H9 (cell line): ENCODE measurements around the gene PTPRF. TPM values are rescaled to one million over a fixed set of nuclear protein-coding genes. Genes with fewer than 3 reads are reported as not detected.

Source experiments
- DNase-seq: peaks from one replicate; pipeline ENCODE4 v3.0.0-alpha.2; 2017
- H2AFZ ChIP-seq: one replicate; pipeline ENCODE4 v1.6.1; 2013; ENCODE audit warnings: mild to moderate bottlenecking, low read length, control low read depth, moderate library complexity
- H2AK5ac ChIP-seq: 2 replicates; pipeline ENCODE4 v1.6.1; 2013; ENCODE audit warnings: low read length, control low read depth, mixed read lengths; ENCODE audit not compliant: insufficient read length
- H2BK120ac ChIP-seq: one replicate; pipeline ENCODE4 v1.6.1; 2013; ENCODE audit warnings: low read depth, mild to moderate bottlenecking, low read length, control low read depth, inconsistent platforms; ENCODE audit not compliant: poor library complexity, severe bottlenecking
- H2BK12ac ChIP-seq: 2 replicates; pipeline ENCODE4 v1.6.1; 2013; ENCODE audit warnings: low read length, control low read depth, mixed read lengths, low read depth; ENCODE audit not compliant: insufficient read length
- H2BK15ac ChIP-seq: 2 replicates; pipeline ENCODE4 v1.6.1; 2013; ENCODE audit warnings: low read depth, low read length, control low read depth
- H2BK20ac ChIP-seq: one replicate; pipeline ENCODE4 v1.6.1; 2013; ENCODE audit warnings: low read depth, mild to moderate bottlenecking, low read length, control low read depth, inconsistent platforms; ENCODE audit not compliant: poor library complexity, severe bottlenecking
- H2BK5ac ChIP-seq: 2 replicates; pipeline ENCODE4 v1.6.1; 2013; ENCODE audit warnings: low read length, control low read depth, mixed read lengths; ENCODE audit not compliant: insufficient read length
- H3K14ac ChIP-seq: 2 replicates; pipeline ENCODE4 v1.6.1; 2013; ENCODE audit warnings: low read length, control low read depth; ENCODE audit not compliant: insufficient read depth
- H3K18ac ChIP-seq: 2 replicates; pipeline ENCODE4 v1.6.1; 2013; ENCODE audit warnings: low read depth, mild to moderate bottlenecking, mixed read lengths, low read length, control low read depth; ENCODE audit not compliant: insufficient read length
- H3K23ac ChIP-seq: 2 replicates; pipeline ENCODE4 v1.6.1; 2013; ENCODE audit warnings: low read length, control low read depth, mixed read lengths, low read depth; ENCODE audit not compliant: insufficient read length
- H3K23me2 ChIP-seq: 2 replicates; pipeline ENCODE4 v1.6.1; 2013; ENCODE audit warnings: low read depth, mild to moderate bottlenecking, mixed read lengths, low read length, control low read depth; ENCODE audit not compliant: insufficient read length, poor library complexity, severe bottlenecking
- H3K27ac ChIP-seq: 2 replicates; pipeline ENCODE4 v1.5.1; 2013; ENCODE audit warnings: low read length, control low read depth, mixed read lengths, low read depth; ENCODE audit not compliant: insufficient read length
- H3K27me3 ChIP-seq: 2 replicates; pipeline ENCODE4 v1.6.1; 2013; ENCODE audit warnings: low read length, control low read depth, inconsistent platforms; ENCODE audit not compliant: insufficient read depth
- H3K4ac ChIP-seq: 2 replicates; pipeline ENCODE4 v1.6.1; 2013; ENCODE audit warnings: low read depth, mild to moderate bottlenecking, control low read depth, inconsistent platforms, low read length, moderate library complexity
- H3K4me1 ChIP-seq: 2 replicates; pipeline ENCODE4 v1.6.1; 2013; ENCODE audit warnings: low read length, control low read depth, inconsistent platforms; ENCODE audit not compliant: insufficient read depth
- H3K4me2 ChIP-seq: 2 replicates; pipeline ENCODE4 v1.6.1; 2013; ENCODE audit warnings: low read length, control low read depth, mixed read lengths; ENCODE audit not compliant: insufficient read length, insufficient read depth
- H3K56ac ChIP-seq: 2 replicates; pipeline ENCODE4 v1.6.1; 2013; ENCODE audit warnings: low read depth, mild to moderate bottlenecking, mixed read lengths, low read length, control low read depth; ENCODE audit not compliant: insufficient read length
- H3K79me1 ChIP-seq: 2 replicates; pipeline ENCODE4 v1.6.1; 2013; ENCODE audit warnings: low read depth, mild to moderate bottlenecking, moderate library complexity, low read length, control low read depth, inconsistent platforms; ENCODE audit not compliant: insufficient read depth, poor library complexity, severe bottlenecking
- H3K79me2 ChIP-seq: 2 replicates; pipeline ENCODE4 v1.6.1; 2013; ENCODE audit warnings: low read length, control low read depth, inconsistent platforms; ENCODE audit not compliant: insufficient read depth
- H3K9ac ChIP-seq: 2 replicates; pipeline ENCODE4 v1.6.1; 2013; ENCODE audit warnings: low read length, control low read depth, mixed read lengths; ENCODE audit not compliant: insufficient read length; ENCODE audit errors: extremely low read depth
- H3K9me3 ChIP-seq: one replicate; pipeline ENCODE4 v1.6.1; 2013; ENCODE audit warnings: low read depth, low read length, inconsistent platforms; ENCODE audit not compliant: control insufficient read depth
- H3T11ph ChIP-seq: one replicate; pipeline ENCODE4 v1.6.1; 2013; ENCODE audit warnings: mild to moderate bottlenecking, low read length, control low read depth, inconsistent platforms
- H4K20me1 ChIP-seq: one replicate; pipeline ENCODE4 v1.6.1; 2013; ENCODE audit not compliant: control insufficient read depth, insufficient read length, insufficient read depth
- H4K5ac ChIP-seq: 2 replicates; pipeline ENCODE4 v1.6.1; 2013; ENCODE audit warnings: low read depth, mild to moderate bottlenecking, mixed read lengths, low read length, control low read depth; ENCODE audit not compliant: insufficient read length
- H4K8ac ChIP-seq: replicated peaks from 2 replicates; pipeline ENCODE4 v1.6.1; 2013; ENCODE audit warnings: low read length, control low read depth, mixed read lengths, low read depth; ENCODE audit not compliant: insufficient read length
- H4K91ac ChIP-seq: 2 replicates; pipeline ENCODE4 v1.6.1; 2013; ENCODE audit warnings: low read depth, mild to moderate bottlenecking, moderate library complexity, mixed read lengths, low read length, control low read depth; ENCODE audit not compliant: insufficient read length
- H3K27ac Mint-ChIP-seq, 3 experiments: 2 replicates in 2 of 3; 3 replicates in 1 of 3; pipeline ENCODE4 v1.8.0; 2020 to 2021; ENCODE audit warnings: mixed read lengths in 3 of 3, mild to moderate bottlenecking in 1 of 3, moderate library complexity in 1 of 3
- H3K27me3 Mint-ChIP-seq: 2 replicates; pipeline ENCODE4 v1.8.0; 2021; ENCODE audit warnings: low read depth, mild to moderate bottlenecking, moderate library complexity, mixed read lengths
- H3K36me3 Mint-ChIP-seq, 3 experiments: 2 replicates in 2 of 3; 3 replicates in 1 of 3; pipeline ENCODE4 v1.8.0; 2020 to 2021; ENCODE audit warnings: low read depth in 3 of 3, mixed read lengths in 3 of 3; ENCODE audit not compliant: insufficient read depth in 1 of 3
- H3K4me1 Mint-ChIP-seq, 2 experiments: 2 replicates each; pipeline ENCODE4 v1.8.0; 2020; ENCODE audit warnings: mixed read lengths in 2 of 2
- H3K4me3 Mint-ChIP-seq, 2 experiments: 2 replicates in 1 of 2; 3 replicates in 1 of 2; pipeline ENCODE4 v1.8.0; 2020 to 2021; ENCODE audit warnings: mild to moderate bottlenecking in 2 of 2, mixed read lengths in 2 of 2, moderate library complexity in 1 of 2
- H3K9me3 Mint-ChIP-seq, 2 experiments: 2 replicates in 1 of 2; 3 replicates in 1 of 2; pipeline ENCODE4 v1.8.0; 2020; ENCODE audit warnings: mild to moderate bottlenecking in 2 of 2, mixed read lengths in 2 of 2, moderate library complexity in 1 of 2
- WGBS: extraction: QIAGEN DNeasy Blood & Tissue Kit; methylation state at CpG from one replicate; pipeline ENCODE4 v1.1.7; 2013; ENCODE audit warnings: missing lambda C conversion rate, low lambda C conversion rate, mixed read lengths; ENCODE audit not compliant: insufficient read length; ENCODE audit errors: extremely low coverage; 5-methylcytosine and 5-hydroxymethylcytosine counted together
- total RNA-seq: library from RNA; stranded (reverse); gene quantifications from 2 replicates; pipeline ENCODE4 v1.2.1, GENCODE V29; 2021
- TF ChIP-seq, protein P1 (sequence below): fragments of 200-600 bp; sonication (generic); conservative IDR thresholded peaks from 3 replicates; pipeline ENCODE4 v1.8.0; 2021; ENCODE audit warnings: antibody characterized with exemption, mild to moderate bottlenecking

PTPRF gene
- total RNA-seq, 1 experiment from 2014 or later, result 193 TPM

DNA sequence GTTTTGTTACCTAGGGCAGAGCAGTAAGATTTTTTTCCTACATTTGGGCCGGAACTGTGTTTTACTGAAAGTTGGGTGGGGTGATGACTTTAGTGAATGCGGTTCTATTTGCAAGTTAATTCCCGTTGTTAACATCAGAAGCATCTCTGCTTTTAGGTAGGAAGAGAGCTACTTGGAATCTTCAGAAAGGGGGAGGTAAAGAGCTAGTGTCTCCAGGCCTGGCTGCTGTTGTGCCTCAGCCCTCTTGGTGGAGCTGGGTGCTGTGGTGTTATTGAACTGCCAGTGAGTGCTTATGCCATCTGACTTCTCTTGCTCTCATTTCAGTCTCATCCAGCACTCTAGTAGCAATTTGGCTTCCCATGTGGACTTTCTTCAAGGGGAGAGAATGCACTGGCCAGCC, 122.7 kb downstream of the PTPRF start:
- peaks cover 13% of the 10 kb centered on the region; the same call in 1 of the 2 replicates for H3K79me2 ChIP-seq
- H4K5ac ChIP-seq, result no peak overlapping the region
- Mint-ChIP-seq H3K4me3 (peak overlapping the region; percentile 28 to 71), H3K27me3 (peaks cover 2% of the 10 kb centered on the region), H3K9me3 (no peaks in the 10 kb centered on the region), H3K36me3 (peaks cover 29 to 54% (median 48%) of the 10 kb centered on the region in 3 experiments), H3K27ac (peak overlapping the region; percentile 63 to 97 (median 96); a peak in 6 of 7 replicates), H3K4me1 (peaks cover 35 to 41% of the 10 kb centered on the region in 2 experiments)
- peak overlapping the region; percentile 78 for H3K27ac ChIP-seq
- H3K9ac ChIP-seq, result peak overlapping the region; percentile 16
- no peak overlapping the region for H3K14ac ChIP-seq
- H3K79me1 ChIP-seq, result no peaks in the 10 kb centered on the region
- no peaks in the 10 kb centered on the region for H4K20me1 ChIP-seq
- peaks cover 9% of the 10 kb centered on the region for H3K4me1 ChIP-seq
- H4K91ac ChIP-seq, result no peak overlapping the region
- WGBS, result no CpG with 5 or more reads among the region's 3 CpGs
- H3K56ac ChIP-seq, result no peak overlapping the region
- no peak overlapping the region for H2BK120ac ChIP-seq
- no peak overlapping the region for H2BK12ac ChIP-seq
- H2AK5ac ChIP-seq, result no peak overlapping the region
- H3K23ac ChIP-seq, result no peak overlapping the region
- H2BK15ac ChIP-seq, result no peak overlapping the region
- no peak overlapping the region for H3K18ac ChIP-seq
- DNase-seq, result peak; percentile 86
- no peak overlapping the region for H2BK5ac ChIP-seq
- no peak overlapping the region for H3K4ac ChIP-seq
- peaks cover 11% of the 10 kb centered on the region for H3K23me2 ChIP-seq
- TF ChIP-seq, protein P1, sequence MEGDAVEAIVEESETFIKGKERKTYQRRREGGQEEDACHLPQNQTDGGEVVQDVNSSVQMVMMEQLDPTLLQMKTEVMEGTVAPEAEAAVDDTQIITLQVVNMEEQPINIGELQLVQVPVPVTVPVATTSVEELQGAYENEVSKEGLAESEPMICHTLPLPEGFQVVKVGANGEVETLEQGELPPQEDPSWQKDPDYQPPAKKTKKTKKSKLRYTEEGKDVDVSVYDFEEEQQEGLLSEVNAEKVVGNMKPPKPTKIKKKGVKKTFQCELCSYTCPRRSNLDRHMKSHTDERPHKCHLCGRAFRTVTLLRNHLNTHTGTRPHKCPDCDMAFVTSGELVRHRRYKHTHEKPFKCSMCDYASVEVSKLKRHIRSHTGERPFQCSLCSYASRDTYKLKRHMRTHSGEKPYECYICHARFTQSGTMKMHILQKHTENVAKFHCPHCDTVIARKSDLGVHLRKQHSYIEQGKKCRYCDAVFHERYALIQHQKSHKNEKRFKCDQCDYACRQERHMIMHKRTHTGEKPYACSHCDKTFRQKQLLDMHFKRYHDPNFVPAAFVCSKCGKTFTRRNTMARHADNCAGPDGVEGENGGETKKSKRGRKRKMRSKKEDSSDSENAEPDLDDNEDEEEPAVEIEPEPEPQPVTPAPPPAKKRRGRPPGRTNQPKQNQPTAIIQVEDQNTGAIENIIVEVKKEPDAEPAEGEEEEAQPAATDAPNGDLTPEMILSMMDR, result peak; percentile 69
- no peaks in the 10 kb centered on the region for H3K27me3 ChIP-seq
- H4K8ac ChIP-seq, result no peak overlapping the region
- no peak overlapping the region for H3T11ph ChIP-seq
- H2BK20ac ChIP-seq, result no peak overlapping the region
- H3K4me2 ChIP-seq, result peak overlapping the region; percentile 24
- H2AFZ ChIP-seq, result no peak overlapping the region
- no peaks in the 10 kb centered on the region for H3K9me3 ChIP-seq
